IMR-90 (cell line): ENCODE measurements around the gene CALR.

Experiments used
- BHLHE40 ChIP-seq: fragments of 150-350 bp; IDR thresholded peaks from 2 replicates; pipeline ENCODE4 v1.6.1; 2016; ENCODE audit warnings: mild to moderate bottlenecking, low read depth, low read length
- CEBPB ChIP-seq: IDR thresholded peaks from 2 replicates; pipeline ENCODE4 v1.6.1; 2012; ENCODE audit warnings: low read depth, low read length, improper control_type of control experiment
- FOS ChIP-seq: fragments of 150-350 bp; IDR thresholded peaks from 2 replicates; pipeline ENCODE4 v1.6.1; 2016; ENCODE audit warnings: low read depth, low read length
- MAFK ChIP-seq: IDR thresholded peaks from 2 replicates; pipeline ENCODE4 v1.6.1; 2012; ENCODE audit warnings: low read depth, low read length, improper control_type of control experiment
- POLR2A ChIP-seq: IDR thresholded peaks from 2 replicates; pipeline ENCODE4 v1.6.1; 2012; ENCODE audit warnings: mild to moderate bottlenecking, low read depth, low read length
- RFX5 ChIP-seq: IDR thresholded peaks from 2 replicates; pipeline ENCODE4 v1.8.0; 2012; ENCODE audit warnings: low read depth, mild to moderate bottlenecking, low read length, moderate library complexity
- SMC3 ChIP-seq: fragments of 150-350 bp; IDR thresholded peaks from 2 replicates; pipeline ENCODE4 v1.6.1; 2016; ENCODE audit warnings: low read depth, mild to moderate bottlenecking, antibody characterized with exemption, low read length, moderate library complexity
- TF ChIP-seq, protein P1 (sequence below): conservative IDR thresholded peaks from 2 replicates; pipeline ENCODE4 v1.5.1; 2012; ENCODE audit warnings: mild to moderate bottlenecking, low read depth, low read length, improper control_type of control experiment
- TF ChIP-seq, protein P2 (sequence below): fragments of 150-350 bp; IDR thresholded peaks from 2 replicates; pipeline ENCODE4 v1.6.1; 2017; ENCODE audit warnings: mild to moderate bottlenecking, antibody characterized with exemption, low read length, low read depth

DNA sequence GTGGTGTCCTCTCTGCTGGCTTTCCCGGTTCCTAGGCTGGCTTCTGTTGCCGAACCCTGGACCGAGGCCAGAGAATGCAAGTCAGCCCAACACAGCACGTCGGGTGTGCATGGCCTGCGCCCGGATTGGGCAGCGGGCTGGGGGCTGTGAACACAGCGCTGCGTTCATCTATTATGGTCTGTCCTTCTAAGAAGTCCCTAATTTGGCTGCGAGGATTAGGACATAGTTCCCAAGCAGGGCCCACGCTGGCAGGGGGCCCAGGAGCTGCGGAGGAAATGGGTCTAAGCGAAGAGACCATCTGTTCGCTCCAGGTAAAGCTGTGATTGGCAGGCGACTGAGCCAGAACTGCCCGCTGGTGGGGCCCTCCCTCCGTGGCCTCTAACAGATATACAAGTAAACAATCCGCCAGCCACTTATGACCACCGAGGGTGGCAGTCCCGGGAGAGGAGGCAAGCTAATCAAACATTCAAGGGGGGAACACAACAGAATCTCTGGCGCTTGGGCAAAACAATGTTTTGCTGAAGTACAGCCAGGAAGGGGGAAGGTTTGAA, 25.3 kb upstream of the CALR start:
- TF ChIP-seq, protein P1, sequence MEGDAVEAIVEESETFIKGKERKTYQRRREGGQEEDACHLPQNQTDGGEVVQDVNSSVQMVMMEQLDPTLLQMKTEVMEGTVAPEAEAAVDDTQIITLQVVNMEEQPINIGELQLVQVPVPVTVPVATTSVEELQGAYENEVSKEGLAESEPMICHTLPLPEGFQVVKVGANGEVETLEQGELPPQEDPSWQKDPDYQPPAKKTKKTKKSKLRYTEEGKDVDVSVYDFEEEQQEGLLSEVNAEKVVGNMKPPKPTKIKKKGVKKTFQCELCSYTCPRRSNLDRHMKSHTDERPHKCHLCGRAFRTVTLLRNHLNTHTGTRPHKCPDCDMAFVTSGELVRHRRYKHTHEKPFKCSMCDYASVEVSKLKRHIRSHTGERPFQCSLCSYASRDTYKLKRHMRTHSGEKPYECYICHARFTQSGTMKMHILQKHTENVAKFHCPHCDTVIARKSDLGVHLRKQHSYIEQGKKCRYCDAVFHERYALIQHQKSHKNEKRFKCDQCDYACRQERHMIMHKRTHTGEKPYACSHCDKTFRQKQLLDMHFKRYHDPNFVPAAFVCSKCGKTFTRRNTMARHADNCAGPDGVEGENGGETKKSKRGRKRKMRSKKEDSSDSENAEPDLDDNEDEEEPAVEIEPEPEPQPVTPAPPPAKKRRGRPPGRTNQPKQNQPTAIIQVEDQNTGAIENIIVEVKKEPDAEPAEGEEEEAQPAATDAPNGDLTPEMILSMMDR: no peak
- TF ChIP-seq POLR2A: no peak
- TF ChIP-seq FOS: no peak
- TF ChIP-seq, protein P2, sequence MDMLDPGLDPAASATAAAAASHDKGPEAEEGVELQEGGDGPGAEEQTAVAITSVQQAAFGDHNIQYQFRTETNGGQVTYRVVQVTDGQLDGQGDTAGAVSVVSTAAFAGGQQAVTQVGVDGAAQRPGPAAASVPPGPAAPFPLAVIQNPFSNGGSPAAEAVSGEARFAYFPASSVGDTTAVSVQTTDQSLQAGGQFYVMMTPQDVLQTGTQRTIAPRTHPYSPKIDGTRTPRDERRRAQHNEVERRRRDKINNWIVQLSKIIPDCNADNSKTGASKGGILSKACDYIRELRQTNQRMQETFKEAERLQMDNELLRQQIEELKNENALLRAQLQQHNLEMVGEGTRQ: no peak
- TF ChIP-seq SMC3: no peak
- TF ChIP-seq BHLHE40: no peak
- TF ChIP-seq RFX5: no peak
- TF ChIP-seq CEBPB: no peak
- no peak for TF ChIP-seq MAFK
